ENCODE measurements around the gene MTNR1A.

Gene MTNR1A

DNA sequence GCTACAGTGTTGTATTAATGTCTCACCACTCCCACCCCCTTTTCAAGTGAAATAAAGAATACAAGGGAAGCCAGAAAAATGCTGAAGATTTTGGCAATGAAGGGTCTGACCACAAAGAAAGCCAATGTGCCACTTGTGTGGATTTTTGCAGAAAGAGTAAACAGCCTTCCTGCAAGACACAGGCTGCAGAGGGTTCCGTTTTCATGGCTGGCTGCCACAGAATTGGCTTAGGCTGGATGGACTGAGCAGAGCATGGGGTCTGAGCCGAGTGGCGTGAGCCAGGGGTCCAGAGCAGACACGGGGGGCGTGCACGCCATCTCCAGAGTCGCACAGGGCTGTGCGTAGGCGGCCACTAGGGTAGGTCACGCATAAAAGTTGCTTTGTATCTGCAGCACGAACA, 69.2 kb downstream of the MTNR1A start:
- no peak for DNase-seq (ENCODE audit: low spot score)

DNA sequence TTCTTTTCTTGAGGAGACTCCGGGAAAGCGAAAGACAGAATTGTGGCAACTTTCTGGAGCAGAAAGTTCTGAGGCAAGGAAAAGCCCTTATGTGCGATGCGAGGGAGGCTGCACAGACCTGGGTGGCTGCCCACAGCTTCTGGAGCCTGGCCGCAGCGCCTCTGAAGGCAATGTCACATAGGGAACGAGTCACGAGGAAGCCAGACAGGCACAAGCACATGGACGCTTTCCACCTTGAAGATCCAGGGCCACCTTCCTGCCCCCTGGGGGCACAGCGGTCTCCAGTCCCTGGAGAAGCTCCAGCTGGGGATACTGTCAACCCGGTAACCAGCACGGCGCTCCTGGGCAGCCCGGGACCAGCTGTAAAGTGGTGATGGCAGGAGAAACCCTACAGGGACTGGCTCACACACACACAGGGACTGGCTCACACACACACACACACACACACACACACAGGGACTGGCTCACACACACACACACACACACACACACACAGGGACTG, 69.8 kb downstream of the MTNR1A start:
- DNase-seq (ENCODE audit: low spot score) = no peak

DNA sequence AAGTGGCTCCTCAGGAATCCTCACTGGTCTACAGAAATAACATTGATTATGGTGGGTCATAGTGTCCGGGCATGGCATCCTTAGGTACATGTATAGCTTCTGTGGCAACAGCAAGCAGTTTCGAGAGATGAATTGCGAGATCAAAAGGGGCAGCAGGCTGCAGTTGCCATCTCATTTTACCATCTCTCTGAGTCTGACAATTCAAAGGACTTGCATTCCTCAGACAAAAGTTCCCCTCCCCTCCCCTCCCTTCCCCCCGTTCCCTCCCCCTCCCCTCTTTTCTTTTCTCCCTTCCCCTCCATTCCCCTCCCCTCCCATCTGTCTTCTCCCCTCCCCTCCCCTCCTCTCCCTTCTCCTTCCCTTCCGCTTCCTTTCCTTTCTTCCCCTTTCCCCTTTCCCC, 70.2 kb downstream of the MTNR1A start:
- no peak for DNase-seq (ENCODE audit: low spot score)

DNA sequence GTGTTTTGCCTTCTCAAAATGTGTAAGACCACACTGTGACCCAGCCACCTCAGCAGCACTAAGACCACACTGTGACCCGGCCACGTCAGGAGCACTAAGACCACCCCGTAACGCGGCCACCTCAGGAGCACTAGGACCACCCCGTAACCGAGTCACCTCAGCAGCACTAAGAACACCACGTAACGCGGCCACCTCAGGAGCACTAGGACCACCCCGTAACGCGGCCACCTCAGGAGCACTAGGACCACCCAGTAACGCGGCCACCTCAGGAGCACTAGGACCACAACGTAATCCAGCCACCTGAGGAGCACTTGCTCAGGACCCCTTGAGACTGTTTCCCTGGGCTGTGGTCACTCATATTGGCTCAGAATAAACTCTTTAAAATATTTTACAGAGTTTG, 71.7 kb downstream of the MTNR1A start:
- no peak for DNase-seq (ENCODE audit: low spot score)

All from D341Med (cell line).